8988T (cell line): ENCODE data around the gene FAM3D.
"Not testable (repeated sequence)": the region's sequence is repeated elsewhere in the genome, so short reads cannot be mapped to it uniquely, and the experiment has no call there.

Experiments
- DNase-seq: peaks from one replicate; pipeline ENCODE4 v3.0.0; 2011

The FAM3D gene

GRCh38 chr3:58666683-58667082, at the start of gene FAM3D:
Gene FAM3D, minus strand, starts transcription at chr3:58666774. Its CDS starts 11,211 bp downstream, at chr3:58655563.
- no peak for DNase-seq

GRCh38 chr3:58713715-58714401, 47.3 kb upstream of the FAM3D start:
- DNase-seq = no peak

GRCh38 chr3:58711871-58712270, 45.3 kb upstream of the FAM3D start:
- DNase-seq = no peak

- DNase-seq = not testable (repeated sequence)
These were observed 42.4 kb upstream of the FAM3D start for GRCh38 chr3:58708983-58709382.

GRCh38 chr3:58708116-58708791, 41.7 kb upstream of the FAM3D start:
- DNase-seq = no peak

- DNase-seq = no peak
These were observed 40.9 kb upstream of the FAM3D start for GRCh38 chr3:58707390-58707930.

GRCh38 chr3:58706395-58707167, 40.0 kb upstream of the FAM3D start:
- no peak for DNase-seq

- DNase-seq = no peak
These were observed 38.2 kb upstream of the FAM3D start for GRCh38 chr3:58704745-58705144.

- DNase-seq = not testable (repeated sequence)
These were observed 37.7 kb upstream of the FAM3D start for GRCh38 chr3:58704304-58704703.

- DNase-seq = no peak
These were observed 31.7 kb upstream of the FAM3D start for GRCh38 chr3:58698246-58698645.

GRCh38 chr3:58697561-58697960, 31.0 kb upstream of the FAM3D start:
- DNase-seq = no peak

GRCh38 chr3:58696813-58697212, 30.2 kb upstream of the FAM3D start:
- DNase-seq = not testable (repeated sequence)

GRCh38 chr3:58696093-58696492, 29.5 kb upstream of the FAM3D start:
- no peak for DNase-seq

GRCh38 chr3:58695284-58695683, 28.7 kb upstream of the FAM3D start:
- not testable (repeated sequence) for DNase-seq

- DNase-seq = no peak
These were observed 27.6 kb upstream of the FAM3D start for GRCh38 chr3:58693940-58694850.

GRCh38 chr3:58692484-58692883, 25.9 kb upstream of the FAM3D start:
- no peak for DNase-seq

- DNase-seq = no peak
These were observed 25.4 kb upstream of the FAM3D start for GRCh38 chr3:58691997-58692396.

GRCh38 chr3:58690490-58690889, 23.9 kb upstream of the FAM3D start:
- DNase-seq = no peak

- no peak for DNase-seq
These were observed 22.0 kb upstream of the FAM3D start for GRCh38 chr3:58688574-58688973.

- no peak for DNase-seq
These were observed 20.3 kb upstream of the FAM3D start for GRCh38 chr3:58686847-58687246.

- DNase-seq = no peak
These were observed 19.1 kb upstream of the FAM3D start for GRCh38 chr3:58685641-58686040.

GRCh38 chr3:58683466-58683865, 16.9 kb upstream of the FAM3D start:
- no peak for DNase-seq
